Astrocyte (in vitro differentiated cells and primary cell): ENCODE data around the gene UROC1.

Experiments
- EZH2 ChIP-seq: IDR thresholded peaks from 2 replicates; pipeline ENCODE4 v1.6.1; 2012; ENCODE audit warnings: mild to moderate bottlenecking, low read length, inconsistent platforms; ENCODE audit not compliant: insufficient read depth
- TF ChIP-seq, protein P1 (sequence below): IDR thresholded peaks from 2 replicates; pipeline ENCODE4 v1.5.1; 2011; ENCODE audit warnings: low read depth, mild to moderate bottlenecking, inconsistent platforms, low read length, moderate library complexity; ENCODE audit not compliant: insufficient read depth

DNA sequence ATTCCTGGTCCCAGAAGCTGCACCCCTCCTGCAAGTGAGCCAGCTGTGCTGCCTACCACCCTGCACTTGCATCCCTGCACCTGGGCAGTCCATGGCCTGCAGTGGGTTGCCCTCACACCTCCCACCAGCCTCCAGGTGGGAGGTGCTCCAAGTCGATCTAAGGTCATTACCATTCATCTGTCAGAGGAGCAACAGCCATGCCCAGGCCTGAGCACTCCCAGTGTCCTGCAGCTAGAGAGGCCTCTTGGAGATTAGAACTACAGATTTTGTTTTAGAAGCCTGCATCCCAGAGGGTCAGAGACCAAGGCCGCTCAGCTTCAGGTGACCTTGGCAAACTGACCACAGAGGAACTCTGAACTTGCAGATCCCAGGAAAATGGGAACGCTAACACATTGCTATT, 32.9 kb downstream of the UROC1 start:
- TF ChIP-seq, protein P1, sequence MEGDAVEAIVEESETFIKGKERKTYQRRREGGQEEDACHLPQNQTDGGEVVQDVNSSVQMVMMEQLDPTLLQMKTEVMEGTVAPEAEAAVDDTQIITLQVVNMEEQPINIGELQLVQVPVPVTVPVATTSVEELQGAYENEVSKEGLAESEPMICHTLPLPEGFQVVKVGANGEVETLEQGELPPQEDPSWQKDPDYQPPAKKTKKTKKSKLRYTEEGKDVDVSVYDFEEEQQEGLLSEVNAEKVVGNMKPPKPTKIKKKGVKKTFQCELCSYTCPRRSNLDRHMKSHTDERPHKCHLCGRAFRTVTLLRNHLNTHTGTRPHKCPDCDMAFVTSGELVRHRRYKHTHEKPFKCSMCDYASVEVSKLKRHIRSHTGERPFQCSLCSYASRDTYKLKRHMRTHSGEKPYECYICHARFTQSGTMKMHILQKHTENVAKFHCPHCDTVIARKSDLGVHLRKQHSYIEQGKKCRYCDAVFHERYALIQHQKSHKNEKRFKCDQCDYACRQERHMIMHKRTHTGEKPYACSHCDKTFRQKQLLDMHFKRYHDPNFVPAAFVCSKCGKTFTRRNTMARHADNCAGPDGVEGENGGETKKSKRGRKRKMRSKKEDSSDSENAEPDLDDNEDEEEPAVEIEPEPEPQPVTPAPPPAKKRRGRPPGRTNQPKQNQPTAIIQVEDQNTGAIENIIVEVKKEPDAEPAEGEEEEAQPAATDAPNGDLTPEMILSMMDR = no peak
- TF ChIP-seq EZH2 = no peak
